ENCODE data around the gene TXNDC15.

- TF ChIP-seq ESRRG (CRISPR knock-in tag; IDR thresholded peaks at IDR 0.05) (no peak), ARNTL (CRISPR knock-in tag; IDR thresholded peaks at IDR 0.05; ENCODE audit: borderline replicate concordance, low read depth) (no peak), CREB5 (CRISPR knock-in tag; IDR thresholded peaks at IDR 0.05; ENCODE audit: low read depth) (no peak), SNAI2 (CRISPR knock-in tag; IDR thresholded peaks at IDR 0.05) (no peak), CSDC2 (CRISPR knock-in tag; IDR thresholded peaks at IDR 0.05) (no peak), TCF4 (CRISPR knock-in tag; IDR thresholded peaks at IDR 0.05; ENCODE audit: borderline replicate concordance) (no peak), ZFP3 (CRISPR knock-in tag; IDR thresholded peaks at IDR 0.05) (no peak), ZNF8 (CRISPR knock-in tag; IDR thresholded peaks at IDR 0.05) (no peak), OSR1 (CRISPR knock-in tag; IDR thresholded peaks at IDR 0.05) (no peak), ISL1 (CRISPR knock-in tag; IDR thresholded peaks at IDR 0.05) (no peak), GLIS3 (CRISPR knock-in tag; IDR thresholded peaks at IDR 0.05) (no peak), ZNF565 (CRISPR knock-in tag; conservative IDR thresholded peaks at IDR 0.05; ENCODE audit: low read depth) (no peak)
- TF ChIP-seq, protein P1, sequence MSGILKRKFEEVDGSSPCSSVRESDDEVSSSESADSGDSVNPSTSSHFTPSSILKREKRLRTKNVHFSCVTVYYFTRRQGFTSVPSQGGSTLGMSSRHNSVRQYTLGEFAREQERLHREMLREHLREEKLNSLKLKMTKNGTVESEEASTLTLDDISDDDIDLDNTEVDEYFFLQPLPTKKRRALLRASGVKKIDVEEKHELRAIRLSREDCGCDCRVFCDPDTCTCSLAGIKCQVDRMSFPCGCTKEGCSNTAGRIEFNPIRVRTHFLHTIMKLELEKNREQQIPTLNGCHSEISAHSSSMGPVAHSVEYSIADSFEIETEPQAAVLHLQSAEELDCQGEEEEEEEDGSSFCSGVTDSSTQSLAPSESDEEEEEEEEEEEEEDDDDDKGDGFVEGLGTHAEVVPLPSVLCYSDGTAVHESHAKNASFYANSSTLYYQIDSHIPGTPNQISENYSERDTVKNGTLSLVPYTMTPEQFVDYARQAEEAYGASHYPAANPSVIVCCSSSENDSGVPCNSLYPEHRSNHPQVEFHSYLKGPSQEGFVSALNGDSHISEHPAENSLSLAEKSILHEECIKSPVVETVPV (CRISPR knock-in tag; IDR thresholded peaks at IDR 0.05), result no peak
- TF ChIP-seq, protein P2, sequence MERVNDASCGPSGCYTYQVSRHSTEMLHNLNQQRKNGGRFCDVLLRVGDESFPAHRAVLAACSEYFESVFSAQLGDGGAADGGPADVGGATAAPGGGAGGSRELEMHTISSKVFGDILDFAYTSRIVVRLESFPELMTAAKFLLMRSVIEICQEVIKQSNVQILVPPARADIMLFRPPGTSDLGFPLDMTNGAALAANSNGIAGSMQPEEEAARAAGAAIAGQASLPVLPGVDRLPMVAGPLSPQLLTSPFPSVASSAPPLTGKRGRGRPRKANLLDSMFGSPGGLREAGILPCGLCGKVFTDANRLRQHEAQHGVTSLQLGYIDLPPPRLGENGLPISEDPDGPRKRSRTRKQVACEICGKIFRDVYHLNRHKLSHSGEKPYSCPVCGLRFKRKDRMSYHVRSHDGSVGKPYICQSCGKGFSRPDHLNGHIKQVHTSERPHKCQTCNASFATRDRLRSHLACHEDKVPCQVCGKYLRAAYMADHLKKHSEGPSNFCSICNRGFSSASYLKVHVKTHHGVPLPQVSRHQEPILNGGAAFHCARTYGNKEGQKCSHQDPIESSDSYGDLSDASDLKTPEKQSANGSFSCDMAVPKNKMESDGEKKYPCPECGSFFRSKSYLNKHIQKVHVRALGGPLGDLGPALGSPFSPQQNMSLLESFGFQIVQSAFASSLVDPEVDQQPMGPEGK (CRISPR knock-in tag; IDR thresholded peaks at IDR 0.05; ENCODE audit: borderline replicate concordance), result no peak
Measured at GRCh38 chr5:134917070-134917815, 43.1 kb downstream of the TXNDC15 start.
